ENCODE data around the gene MMS19.
A peak's percentile ranks its signal among the peaks of the same experiment; 100 is the strongest.
"Not testable (repeated sequence)": the region's sequence is repeated elsewhere in the genome, so short reads cannot be mapped to it uniquely, and the experiment has no call there.

MMS19 gene

DNA sequence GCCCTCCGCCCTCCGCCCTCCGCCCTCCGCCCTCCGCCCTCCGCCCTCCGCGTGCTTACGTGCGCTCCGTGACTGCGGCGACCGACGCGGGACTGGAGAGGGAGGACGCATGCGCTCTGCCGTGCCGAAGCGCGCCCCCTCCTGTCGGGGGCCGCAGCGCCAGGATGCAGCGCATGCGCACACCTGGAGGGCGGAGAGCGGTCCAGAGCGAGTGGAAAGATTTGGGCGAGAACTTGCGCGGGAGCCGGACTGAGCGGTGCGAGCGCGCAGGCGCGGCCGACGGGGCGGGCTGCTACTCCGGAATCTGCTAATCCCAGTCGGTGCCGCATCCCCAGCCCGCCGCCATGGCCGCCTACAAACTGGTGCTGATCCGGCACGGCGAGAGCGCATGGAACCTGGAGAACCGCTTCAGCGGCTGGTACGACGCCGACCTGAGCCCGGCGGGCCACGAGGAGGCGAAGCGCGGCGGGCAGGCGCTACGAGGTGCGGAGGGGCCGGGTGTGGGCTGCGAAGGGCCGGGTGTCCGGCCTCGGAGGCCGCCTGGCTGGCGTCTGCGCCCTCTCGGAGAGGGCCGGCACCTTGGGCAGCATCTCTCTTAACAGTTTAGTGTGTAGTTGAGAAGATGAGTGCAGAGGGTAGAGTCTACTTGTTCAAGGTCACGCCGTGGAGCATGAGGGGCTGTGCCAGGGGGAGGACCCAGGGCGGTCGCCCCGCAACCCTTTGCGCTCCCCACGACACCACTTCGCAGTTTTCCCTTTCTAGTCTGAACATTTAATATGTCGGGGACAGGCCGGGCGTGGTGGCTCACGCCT is 72.1 kb downstream of the MMS19 start, which contains the start of gene PGAM1:
Gene PGAM1, plus strand, starts transcription at position 228 of the 812 bp plus-strand sequence. Its CDS starts 117 bp downstream, at position 345.
- peak; percentile 91 for DNase-seq

DNA sequence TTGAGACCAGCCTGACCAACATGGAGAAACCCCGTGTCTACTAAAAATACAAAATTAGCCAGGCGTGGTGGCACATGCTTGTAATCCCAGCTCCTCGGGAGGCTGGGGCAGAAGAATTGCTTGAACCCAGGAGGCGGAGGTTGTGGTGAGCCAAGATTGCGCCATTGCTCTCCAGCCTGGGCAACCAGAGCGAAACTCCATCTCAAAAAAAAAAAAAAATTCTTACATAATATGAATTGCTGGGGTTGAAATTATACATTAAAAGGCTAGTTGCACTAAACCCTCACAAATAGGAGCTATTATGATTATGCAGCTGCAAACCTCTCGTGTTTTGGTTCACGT is 74.5 kb downstream of the MMS19 start:
- not testable (repeated sequence) for DNase-seq

DNA sequence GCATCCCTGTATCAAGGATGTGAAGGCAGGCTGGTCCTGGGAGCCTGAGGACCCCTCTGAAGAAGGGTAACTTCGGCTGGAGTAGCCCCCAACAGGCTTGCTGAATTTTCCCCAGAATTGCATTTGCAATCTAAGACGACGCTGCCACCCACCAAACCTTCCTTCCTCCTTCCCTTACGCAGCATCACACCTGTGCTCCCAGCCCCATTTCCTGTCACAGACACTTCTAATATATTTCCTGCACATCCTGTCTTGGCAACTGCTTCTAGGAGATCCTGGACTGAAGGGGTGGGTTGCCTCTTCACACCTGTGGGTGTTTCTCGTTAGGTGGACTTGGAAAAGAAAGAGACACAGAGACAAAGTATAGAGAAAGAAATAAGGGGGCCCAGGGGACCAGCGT is 81.7 kb downstream of the MMS19 start:
- DNase-seq = no peak

DNA sequence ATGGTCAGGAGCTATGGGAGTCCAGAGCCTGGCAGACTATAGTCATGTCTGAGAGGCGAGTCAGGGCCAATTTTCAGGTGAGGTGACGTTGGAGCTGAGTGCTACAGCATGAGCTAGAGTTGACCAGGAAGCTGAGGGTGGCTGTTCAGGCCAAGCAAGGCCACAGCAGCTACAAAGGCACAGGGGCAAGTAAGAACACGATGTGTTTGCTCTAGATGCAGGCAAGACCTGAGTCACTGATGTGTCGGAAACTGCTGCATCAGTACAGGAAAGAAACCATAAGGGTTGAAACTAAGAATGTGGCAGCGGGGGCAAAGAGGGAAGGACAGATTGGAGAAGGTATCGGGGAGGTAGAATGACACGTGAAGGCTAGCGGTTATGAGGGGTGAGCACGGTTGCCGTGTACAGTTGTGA is 85.3 kb downstream of the MMS19 start:
- DNase-seq = no peak

DNA sequence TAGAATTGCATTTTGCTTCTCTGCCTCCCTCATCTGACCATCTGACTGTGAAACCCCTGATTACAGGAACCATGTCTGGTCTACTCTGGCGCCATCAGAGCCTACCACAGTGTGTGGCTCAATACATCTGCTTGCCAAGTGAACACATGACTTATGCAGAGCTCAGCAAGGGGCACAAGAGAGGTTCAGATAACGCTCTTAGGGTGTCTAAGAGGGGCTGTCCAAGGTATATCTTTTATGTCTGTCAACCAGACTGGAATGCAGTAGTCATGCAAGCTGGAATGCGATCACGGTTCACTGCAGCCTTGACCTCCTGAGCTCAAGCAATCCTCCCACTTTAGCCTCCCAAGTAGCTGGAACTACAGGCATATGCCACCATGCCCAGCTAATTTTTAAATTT is 86.8 kb downstream of the MMS19 start:
- no peak for DNase-seq

DNA sequence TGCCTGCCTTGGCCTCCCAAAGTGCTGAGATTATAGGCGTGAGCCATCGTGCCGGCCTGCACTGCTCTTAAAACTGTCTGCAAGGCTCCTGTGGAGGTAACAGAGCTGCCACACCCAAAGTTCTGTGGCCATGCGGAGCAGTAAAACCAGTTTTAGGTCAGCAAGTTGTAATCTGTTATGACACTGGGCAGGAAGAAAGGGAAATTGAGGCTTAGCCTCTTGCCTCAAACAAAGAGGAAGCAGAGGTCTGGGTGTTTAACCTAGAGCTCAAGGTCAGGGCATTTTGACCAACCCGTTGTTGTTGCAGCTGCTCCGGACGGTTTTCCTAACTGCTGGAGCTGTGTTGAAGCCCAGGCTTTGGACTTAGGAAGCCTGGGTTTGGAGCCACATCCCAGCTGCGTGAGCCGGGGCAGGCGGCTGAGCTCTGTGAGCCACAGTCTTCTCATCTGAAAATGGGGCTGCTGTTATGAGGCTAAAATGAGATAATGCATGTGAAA is 89.7 kb downstream of the MMS19 start:
- no peak for DNase-seq

All from NK-92 treated with Interleukin-12 subunit alpha and Interleukin-12 subunit beta, amount 100 ng/mL, for 24 hours (cell line).